GM19023 (cell line): ENCODE measurements around the gene DCC.

Source experiments
- ATAC-seq: cut with Tn5 transposase; IDR thresholded peaks from one replicate; pipeline ENCODE4 v1.9.1; 2021; ENCODE audit warnings: mild to moderate bottlenecking, moderate library complexity; ENCODE audit not compliant: unreplicated experiment

DCC gene

DNA sequence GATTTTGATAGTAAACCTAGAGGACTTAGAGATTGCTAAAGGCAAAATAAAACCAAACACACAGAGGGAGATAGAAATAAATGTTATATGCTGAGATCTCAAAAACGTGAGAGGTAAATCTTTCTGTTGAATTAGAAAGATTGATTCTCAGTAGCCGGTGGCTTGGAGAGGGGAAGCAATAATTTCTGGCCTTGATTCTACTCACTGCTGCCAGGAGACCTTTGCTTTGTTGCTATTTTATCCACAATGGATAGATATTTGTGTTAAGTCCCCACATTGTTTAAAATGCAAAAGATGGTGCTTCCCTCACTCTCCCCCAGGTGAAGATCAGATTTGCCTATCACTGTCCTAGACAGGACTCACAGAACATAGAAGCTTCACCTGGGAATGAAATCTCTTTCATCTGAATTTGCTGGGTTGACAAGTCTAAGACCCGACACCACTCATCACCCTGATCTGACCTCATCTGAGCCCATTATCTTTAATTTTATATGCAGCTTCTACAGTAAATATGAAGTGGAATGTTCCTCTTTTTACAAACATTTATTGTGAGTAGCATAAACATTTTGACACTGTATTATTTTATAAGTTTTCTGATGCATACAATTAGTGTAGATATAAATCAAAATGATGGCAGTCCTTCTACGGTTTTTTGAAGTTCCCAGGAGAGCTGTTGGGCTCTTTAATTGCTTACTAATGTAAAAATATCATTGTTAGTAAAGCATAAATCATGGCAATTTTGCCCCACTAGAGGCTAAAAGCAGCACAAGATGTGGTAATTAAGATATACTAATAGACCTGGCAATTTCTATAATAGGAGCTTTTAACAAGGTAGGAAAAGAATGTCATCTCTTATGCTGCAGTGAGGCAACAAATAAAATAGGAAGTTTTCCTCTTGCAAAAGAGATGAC, 149.7 kb downstream of the DCC start:
- no peak for ATAC-seq

DNA sequence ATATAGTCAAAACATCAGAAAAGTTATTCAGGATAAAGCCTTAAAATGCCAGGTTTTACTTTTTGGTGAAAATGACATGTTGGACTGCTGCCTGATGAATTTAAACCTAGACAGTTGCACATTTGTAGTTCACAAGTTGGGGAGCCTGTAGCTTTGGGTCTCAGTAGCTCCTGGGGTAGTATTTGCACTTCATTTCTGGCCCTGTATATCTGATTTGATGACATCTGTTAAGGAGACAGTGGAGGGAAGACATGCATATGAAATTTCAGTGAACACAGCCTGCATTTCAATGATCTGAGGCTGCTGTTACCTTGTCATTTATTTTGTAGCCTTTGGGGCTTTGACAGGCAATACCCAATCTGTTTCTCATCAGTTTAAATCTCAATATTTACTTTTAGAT, 156.4 kb downstream of the DCC start:
- ATAC-seq = no peak

DNA sequence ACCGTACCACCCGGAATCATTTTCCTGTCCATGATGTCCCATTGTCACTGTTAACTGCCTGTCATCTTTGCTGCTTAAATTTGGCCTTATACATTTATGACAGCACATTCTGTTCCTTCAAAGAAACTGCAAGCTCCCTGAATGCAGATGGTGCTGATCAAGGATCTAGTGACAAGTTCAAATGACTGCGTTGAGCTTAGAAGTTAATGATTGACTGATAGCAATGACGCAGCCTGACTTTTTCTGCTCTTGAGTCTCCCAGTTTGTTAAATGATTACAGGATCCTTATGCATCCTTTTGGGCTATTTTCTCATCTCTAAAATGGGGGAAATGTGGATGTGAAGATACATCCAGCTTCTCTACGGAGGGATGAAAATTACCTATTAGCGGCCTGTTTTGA, 159.0 kb downstream of the DCC start:
- no peak for ATAC-seq

DNA sequence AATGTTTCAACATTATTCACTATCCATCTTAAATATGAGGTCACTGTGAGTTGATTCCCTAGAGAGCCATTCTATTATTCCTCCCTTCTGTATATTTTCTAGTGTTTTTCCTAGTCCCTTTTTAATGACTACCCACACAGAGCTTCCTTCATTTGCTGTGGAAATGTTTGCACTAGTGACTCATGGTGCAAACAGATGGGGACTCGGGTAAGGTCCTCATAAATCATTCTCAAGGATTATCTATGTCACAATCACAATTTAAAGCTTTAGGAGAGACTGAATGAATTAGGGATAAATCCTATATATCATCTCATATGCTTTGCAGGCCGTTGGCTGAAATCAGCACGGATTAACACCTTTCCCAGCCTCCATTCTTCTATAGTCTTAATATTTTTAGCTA, 159.6 kb downstream of the DCC start:
- ATAC-seq = no peak

DNA sequence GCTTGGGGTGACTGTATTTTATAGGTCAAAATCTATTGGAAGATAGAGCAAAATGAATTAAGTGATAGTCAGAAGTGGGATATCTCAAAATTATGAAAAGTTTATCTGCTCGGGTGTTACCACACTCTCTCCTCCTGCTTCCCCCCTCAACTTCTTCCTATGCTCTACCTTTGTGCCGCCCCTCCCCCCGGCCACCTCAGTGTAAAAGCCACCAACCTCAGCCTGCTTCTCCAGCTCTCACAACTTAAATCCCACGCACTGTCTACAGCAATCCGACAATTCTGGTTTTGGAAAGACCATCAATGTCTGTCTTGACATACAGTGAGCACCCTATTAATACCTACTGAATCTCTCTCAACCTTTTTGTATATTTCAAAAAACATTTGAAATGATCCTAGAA, 164.6 kb downstream of the DCC start:
- ATAC-seq = no peak

DNA sequence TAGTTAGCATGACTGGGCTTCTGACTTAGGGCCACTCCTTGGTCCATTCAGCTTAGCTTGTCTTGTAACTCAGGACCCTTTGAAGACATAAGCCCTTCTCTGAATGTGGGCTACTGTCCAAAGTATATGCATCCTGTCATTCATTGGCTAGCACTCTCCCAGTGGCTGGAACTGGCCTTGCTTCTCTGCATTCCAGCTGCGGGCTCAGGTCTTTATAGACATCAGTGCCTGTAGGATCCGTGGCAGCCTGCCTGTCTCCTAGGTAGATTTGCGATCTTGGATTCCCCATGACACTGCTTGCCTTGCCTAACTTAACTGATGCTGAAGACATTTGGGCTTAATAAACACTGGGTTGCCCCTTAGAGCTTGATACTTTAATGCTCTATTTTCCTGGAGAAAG, 170.1 kb downstream of the DCC start:
- ATAC-seq = no peak

DNA sequence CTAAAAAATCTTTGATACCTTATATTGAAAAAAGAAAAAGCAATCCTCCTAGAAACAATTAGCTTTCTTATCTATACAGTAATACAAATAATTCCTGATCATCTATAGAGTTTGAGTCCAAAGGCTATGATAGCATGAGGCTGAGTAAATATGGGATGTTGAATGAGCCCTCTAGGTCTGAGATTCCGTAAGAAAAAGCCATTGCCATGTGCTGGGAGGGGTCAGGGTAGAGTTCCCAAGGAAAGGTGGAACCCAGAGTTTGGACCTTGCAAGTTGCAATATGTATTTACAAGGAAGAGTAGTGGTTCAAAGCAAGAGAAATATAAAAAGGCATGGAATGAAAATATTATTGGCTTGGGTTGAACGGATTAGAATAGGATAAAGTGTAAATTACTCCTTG, 178.1 kb downstream of the DCC start:
- no peak for ATAC-seq

DNA sequence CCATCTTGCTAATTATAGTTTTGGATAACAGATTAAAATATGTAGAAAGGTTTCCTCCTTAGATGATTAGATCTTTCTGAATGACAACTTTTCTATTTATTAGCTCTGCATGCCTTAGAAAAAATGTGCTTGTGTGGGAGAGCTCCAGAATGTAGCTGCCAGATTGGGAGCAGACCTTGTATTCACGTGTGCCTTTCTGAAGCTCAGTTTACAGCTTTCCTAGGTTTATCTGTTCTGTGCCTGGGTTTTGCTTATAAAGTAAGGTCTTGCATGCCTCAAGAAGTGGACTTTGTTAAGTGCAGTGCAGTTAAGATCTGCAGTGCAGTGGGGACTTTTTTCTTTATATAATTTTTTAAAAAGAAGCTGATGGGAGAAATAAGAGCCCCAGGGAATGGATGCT, 179.0 kb downstream of the DCC start:
- no peak for ATAC-seq

DNA sequence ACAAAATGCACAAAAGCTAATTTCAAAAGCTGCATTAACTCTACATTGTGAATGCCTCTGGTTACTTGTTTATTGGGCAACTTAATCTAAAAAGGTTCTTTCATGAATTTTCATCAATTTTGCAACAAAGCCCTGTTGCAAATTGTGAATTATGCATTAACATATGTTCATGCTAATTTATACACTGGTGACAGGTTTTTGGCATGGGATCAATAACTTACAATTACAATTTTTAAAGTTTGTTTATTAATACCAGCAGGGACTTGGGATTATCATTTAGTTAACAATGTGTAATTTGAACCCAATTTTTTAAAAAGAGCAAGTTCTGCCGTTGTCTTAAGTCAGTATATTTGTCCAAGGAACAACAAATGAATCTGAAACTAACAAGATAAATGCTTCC, 183.6 kb downstream of the DCC start:
- ATAC-seq = no peak

DNA sequence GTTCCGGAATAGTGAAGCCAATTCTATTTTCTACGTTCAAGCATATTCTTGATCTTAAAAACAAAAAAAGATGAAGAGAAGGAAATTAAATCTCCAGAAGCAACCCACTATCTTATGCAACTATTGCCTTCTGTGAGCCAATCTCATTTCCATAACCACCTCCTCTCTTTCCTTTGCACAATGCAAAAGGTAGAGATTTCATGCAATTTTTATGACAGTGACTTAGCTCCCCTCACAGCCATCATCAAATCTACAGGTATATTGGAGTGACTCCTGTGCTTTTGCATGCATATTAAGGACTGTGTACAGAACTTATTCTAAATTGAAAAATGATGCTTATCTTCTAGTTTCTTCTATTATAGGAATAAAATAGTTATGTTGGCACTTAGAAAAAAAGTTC, 191.8 kb downstream of the DCC start:
- ATAC-seq = no peak

DNA sequence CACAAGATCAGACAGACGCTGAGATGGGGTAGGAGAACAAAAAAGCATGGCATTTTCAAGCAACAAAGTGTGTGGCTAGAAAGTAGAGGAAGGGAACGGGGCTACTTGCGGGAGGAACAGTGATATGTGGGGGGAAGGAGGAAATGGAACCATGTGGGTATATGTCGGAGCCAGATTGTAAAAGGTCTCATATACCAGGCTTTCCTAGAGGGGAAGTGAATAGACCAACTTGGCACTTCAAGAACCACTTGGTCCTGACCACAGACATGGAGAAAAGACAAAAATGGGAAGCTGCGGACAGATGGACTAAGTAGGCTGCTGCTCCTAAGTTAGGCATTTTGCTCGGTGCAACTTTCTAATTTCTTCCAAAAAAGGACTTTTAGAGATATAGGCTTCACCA, 196.0 kb downstream of the DCC start:
- ATAC-seq = no peak

DNA sequence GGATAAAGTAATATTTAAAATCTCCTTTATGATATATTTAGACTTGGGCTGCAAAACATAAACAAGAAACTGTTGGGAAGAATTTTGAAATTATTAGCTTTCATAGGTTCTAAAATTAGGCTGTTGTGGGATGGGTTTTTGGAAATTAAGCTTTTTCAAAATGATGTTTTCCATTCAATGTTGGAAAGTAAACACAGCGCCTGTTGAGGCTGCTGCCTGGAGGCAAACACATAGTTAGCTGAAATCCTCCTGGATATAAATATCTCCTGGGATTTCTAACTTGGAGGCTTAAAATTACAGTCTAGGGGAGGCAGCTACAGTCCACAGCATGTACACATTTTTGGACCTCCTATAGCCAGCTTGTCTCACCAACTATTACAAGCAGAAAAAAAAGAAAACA, 197.3 kb downstream of the DCC start:
- no peak for ATAC-seq

DNA sequence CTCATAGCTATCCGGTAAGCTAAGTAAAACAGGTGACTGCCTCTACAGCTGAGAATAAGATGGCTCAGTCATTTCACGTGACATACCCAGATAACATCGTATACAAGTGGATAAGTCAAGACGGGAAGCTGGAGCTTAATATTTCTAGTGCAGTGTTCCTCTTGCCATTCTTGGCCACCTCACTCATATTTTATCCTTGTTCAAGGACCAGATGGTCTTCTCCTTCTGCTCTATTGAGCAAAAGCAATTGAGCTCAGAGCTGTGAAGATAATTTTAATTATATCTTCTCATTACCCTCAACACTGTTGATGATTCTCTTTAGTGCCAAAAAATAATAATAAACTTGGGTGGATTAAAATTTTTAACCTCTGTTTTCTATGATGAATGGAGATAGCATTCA, 201.1 kb downstream of the DCC start:
- no peak for ATAC-seq

DNA sequence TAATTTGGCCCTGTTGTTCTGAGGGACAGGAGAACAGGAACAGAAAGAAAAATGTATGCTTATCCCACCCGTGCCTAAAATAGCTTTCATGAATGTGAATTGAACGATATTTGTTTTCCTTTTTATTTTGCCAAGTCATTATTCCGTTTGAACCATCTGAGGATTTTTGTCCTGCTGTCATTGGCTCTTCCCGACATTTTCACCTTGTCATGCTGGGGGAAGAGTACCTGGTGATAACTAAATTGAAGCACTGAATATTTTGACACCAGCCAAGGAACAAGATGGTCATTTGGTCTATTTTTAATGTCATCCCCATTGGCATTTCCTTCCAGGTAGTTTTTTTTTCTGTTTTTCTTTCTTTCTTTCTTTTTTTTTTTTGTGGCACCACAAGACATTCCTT, 204.1 kb downstream of the DCC start:
- ATAC-seq = no peak

DNA sequence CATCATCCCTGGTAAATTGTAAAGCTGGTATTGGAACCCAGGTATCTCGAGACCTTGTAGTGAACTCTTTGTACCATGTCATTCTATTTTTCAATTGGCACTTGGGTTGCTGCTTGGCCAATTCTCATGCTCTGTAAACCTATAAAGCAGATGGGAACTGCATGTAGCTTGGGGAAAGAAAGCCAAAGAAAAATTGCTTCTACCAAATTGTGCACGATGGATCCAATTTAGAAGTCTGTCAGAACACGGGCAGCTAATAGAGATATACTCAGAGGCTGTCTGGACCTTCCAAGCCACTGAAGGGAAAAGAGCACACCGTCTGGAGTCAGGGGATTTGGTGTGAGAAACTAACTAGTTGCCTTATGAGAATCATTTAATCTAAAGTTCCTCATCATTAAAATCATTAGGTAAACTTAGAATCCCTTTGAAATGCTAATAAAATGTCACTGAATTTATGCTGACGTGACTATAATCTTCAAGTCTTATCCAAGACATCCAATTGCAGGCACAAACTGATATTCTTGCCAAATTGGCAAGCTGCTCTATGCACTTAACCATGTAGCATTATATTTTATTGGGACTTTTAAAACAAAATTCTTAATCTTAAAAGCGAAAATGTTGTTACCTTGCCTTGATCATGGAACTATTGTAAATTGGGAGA, 206.8 kb downstream of the DCC start:
- ATAC-seq = no peak

DNA sequence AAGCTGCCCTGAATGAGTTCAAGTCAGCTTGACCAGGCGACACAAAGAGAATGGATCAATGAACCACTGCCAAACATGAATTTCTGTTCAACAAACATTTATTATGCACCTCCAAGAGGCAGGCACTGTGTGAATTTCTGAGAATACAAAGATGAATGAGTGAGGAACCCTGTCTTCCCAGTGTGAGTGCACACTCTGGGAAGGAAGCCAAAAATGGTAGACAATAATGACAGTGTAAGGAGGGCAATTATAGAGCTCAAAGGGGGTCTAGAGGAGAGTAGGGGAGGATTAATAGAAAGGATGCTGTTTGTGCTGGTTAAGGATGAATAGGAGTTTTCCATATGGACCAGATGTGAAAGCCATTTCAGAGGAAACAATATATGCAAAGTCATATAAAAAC, 213.4 kb downstream of the DCC start:
- no peak for ATAC-seq

DNA sequence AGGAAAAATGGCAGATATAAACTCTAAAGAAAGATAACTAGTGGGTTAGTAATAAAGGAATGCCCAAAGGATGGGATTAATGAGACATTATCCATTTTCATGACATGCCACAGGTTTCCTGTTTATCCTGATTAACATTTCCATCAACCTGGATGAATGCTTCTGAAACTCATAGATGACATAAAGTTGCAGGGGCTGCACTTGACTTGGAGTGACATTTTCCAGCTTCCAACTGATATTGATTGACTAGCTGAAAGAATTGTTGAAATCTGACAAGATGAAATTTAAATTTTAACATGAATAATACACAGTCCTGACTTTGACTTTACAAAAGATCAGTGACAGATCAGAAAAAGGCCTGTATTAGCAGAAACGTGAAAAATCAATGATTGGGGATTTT, 214.2 kb downstream of the DCC start:
- ATAC-seq = no peak

DNA sequence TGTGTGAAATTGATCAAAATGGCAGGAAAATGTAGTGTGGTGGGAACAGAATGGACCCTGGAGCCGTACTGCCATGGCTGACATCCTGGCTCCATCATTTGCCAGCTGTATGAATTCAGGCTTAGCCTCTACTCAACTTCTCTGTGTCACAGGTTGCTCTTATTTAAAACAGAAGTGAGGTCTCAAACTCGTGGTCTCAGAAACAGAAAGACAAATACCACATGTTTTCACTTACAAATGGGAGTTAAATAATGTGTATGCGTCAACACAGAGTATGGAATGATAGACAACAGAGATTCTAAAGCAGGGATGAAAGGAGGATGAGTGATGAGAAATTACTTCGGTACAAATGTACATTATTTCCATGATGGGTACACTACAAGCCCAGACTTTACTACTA, 227.4 kb downstream of the DCC start:
- no peak for ATAC-seq

DNA sequence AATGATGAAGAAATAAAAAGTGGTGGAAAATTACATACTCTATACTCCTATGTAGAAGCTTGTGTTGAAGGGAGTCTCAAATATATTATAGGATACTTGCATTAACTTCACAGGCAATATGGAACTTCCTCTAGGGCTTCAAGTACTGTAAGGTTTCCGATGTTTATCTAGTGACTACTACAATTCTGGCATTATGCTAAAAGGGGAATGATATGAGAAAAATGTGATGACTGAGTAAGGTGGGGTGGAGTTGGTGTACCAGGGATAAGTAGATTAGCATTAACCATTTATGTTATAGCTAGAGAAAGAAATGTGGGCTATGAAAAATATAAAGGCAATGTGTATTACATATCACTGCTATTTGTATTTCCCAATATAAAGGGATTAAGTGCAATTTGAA, 229.5 kb downstream of the DCC start:
- no peak for ATAC-seq

DNA sequence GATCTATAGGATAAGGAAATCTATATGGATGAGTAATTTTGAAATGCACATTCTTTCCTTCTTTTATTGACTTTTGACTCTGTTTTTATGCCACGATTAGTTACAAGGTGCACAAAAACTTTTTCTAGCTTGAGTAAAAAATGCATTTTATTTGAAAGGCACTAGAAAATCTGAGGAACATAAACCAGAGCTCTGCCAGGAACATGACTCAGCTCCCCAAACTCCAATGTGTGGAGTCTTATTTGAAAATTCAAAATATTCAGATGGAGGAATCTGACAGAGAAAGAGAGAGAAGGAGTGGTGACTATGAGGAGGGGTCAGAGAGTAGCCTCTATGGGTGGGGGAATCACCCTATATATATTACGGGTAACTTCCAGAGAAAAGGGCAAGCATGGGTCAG, 231.0 kb downstream of the DCC start:
- ATAC-seq = no peak

DNA sequence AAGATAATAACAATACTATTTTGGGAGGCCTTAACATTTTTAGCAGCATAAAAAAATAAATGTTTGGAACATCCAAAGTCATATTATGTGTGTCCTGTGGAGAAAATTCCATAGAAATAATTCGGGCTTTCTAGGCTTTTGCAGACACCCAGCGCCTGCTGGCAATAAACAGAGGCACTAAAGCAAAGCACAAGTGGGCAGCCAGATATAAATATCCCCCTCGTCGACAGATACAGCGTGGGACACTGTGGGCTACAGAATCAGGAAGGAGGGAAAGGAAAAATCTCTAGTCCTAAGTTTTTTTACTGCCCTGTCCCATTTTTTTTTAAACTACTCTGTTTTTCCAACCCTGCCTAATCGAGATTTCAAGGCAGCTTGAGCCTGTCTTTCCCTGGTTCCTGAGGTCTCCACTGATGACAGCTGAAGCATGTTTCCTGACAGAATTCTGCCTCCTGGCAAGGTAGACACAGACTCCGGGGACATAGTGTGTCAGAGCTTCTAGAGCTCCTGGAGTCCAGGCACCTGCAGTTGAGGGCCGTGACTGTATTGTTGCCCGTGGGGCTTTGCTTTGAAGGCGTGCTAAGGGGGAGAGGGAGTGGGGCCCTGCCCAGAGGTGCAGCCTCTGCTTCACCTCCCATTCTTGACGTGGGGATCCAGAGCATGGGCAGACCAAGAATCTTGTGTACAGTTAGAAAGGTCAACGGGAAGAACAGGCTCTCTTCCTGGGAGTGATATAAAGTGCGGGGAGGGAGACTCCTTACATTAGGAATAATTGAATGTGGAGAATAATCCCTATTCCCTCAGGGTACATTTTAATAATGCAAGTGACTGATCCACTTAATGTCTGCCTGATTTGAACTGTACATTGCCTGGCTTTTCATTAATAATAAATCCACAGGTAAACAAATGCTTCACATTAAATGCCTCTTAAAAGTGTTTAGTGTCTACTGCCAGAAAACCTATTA, 232.3 kb downstream of the DCC start:
- ATAC-seq = no peak
